ENCODE measurements around the gene MAP2K6. TPM values are rescaled to one million over a fixed set of nuclear protein-coding genes. Genes with fewer than 3 reads are reported as not detected.

The MAP2K6 gene
- total RNA-seq, 2 experiments from 2014 or later: 5.3 to 6.9 TPM

GRCh38 chr17:69547947-69548346 lies 133.4 kb downstream of the MAP2K6 start:
- Mint-ChIP-seq H3K36me3 (ENCODE audit: low read depth) (no peaks in the 10 kb centered on the region), H3K4me3 (no peak overlapping the region), H3K9me3 (no peaks in the 10 kb centered on the region), H3K4me1 (no peaks in the 10 kb centered on the region), H3K27me3 (no peaks in the 10 kb centered on the region), H3K27ac (no peak overlapping the region)
- CTCF ChIA-PET: interaction anchor here (0.6 to 1.1 kb wide), 2 partner anchors 14 to 60 kb away, joined by 3 read pairs; no protein-coding TSS in a partner anchor
- POLR2A ChIA-PET: no interaction called here
- DNase-seq: no peak

- H3K27ac Mint-ChIP-seq: no peak overlapping the region
- CTCF ChIA-PET: no interaction called here
- H3K36me3 Mint-ChIP-seq (ENCODE audit: low read depth): no peaks in the 10 kb centered on the region
- H3K9me3 Mint-ChIP-seq: peaks cover 3% of the 10 kb centered on the region
- POLR2A ChIA-PET: no interaction called here
- H3K4me1 Mint-ChIP-seq: no peaks in the 10 kb centered on the region
- no peaks in the 10 kb centered on the region for H3K27me3 Mint-ChIP-seq
- H3K4me3 Mint-ChIP-seq: no peak overlapping the region
- DNase-seq: no peak
These were observed 136.9 kb downstream of the MAP2K6 start for GRCh38 chr17:69551212-69552010.

- CTCF ChIA-PET: no interaction called here
- no peak overlapping the region for H3K4me3 Mint-ChIP-seq
These were observed 138.6 kb downstream of the MAP2K6 start for GRCh38 chr17:69552986-69553667.

GRCh38 chr17:69555056-69555455 lies 140.6 kb downstream of the MAP2K6 start:
- H3K27me3 Mint-ChIP-seq: no peaks in the 10 kb centered on the region
- H3K4me1 Mint-ChIP-seq: no peaks in the 10 kb centered on the region
- ChIA-PET POLR2A (no interaction called here), CTCF (no interaction called here)
- no peak overlapping the region for H3K27ac Mint-ChIP-seq
- H3K4me3 Mint-ChIP-seq: no peak overlapping the region
- no peak for DNase-seq
- H3K9me3 Mint-ChIP-seq: peaks cover 3% of the 10 kb centered on the region
- H3K36me3 Mint-ChIP-seq (ENCODE audit: low read depth): no peaks in the 10 kb centered on the region

More at GRCh38 chr17:69552986-69553667, 138.6 kb downstream of the MAP2K6 start:
- Mint-ChIP-seq H3K27ac (no peak overlapping the region), H3K4me1 (no peaks in the 10 kb centered on the region), H3K9me3 (peaks cover 3% of the 10 kb centered on the region), H3K27me3 (no peaks in the 10 kb centered on the region), H3K36me3 (ENCODE audit: low read depth) (no peaks in the 10 kb centered on the region)
- DNase-seq: no peak
- POLR2A ChIA-PET: no interaction called here

GRCh38 chr17:69557339-69557738 lies 142.8 kb downstream of the MAP2K6 start:
- H3K4me1 Mint-ChIP-seq: no peaks in the 10 kb centered on the region
- H3K36me3 Mint-ChIP-seq (ENCODE audit: low read depth): no peaks in the 10 kb centered on the region
- peaks cover 3% of the 10 kb centered on the region for H3K9me3 Mint-ChIP-seq
- no peak overlapping the region for H3K27ac Mint-ChIP-seq
- H3K4me3 Mint-ChIP-seq: no peak overlapping the region
- ChIA-PET POLR2A (no interaction called here), CTCF (no interaction called here)
- DNase-seq: no peak
- H3K27me3 Mint-ChIP-seq: no peaks in the 10 kb centered on the region

- ChIA-PET POLR2A (no interaction called here), CTCF (interaction anchor here (1.4 kb wide), 1 partner anchor 10 kb away, joined by 4 read pairs; no protein-coding TSS in a partner anchor)
- no peaks in the 10 kb centered on the region for H3K4me1 Mint-ChIP-seq
- H3K27me3 Mint-ChIP-seq: no peaks in the 10 kb centered on the region
- H3K4me3 Mint-ChIP-seq: no peak overlapping the region
- no peak overlapping the region for H3K27ac Mint-ChIP-seq
- peaks cover 2% of the 10 kb centered on the region for H3K9me3 Mint-ChIP-seq
- no peaks in the 10 kb centered on the region for H3K36me3 Mint-ChIP-seq (ENCODE audit: low read depth)
- DNase-seq: no peak
These were observed 144.3 kb downstream of the MAP2K6 start for GRCh38 chr17:69558796-69559195.

- H3K27ac Mint-ChIP-seq: no peak overlapping the region
- no peaks in the 10 kb centered on the region for H3K27me3 Mint-ChIP-seq
- no peaks in the 10 kb centered on the region for H3K4me1 Mint-ChIP-seq
- no peaks in the 10 kb centered on the region for H3K9me3 Mint-ChIP-seq
- CTCF ChIA-PET: interaction anchor here (0.9 kb wide), 1 partner anchor 14 kb away, joined by 3 read pairs; no protein-coding TSS in a partner anchor
- POLR2A ChIA-PET: no interaction called here
- DNase-seq: no peak
- no peaks in the 10 kb centered on the region for H3K36me3 Mint-ChIP-seq (ENCODE audit: low read depth)
- no peak overlapping the region for H3K4me3 Mint-ChIP-seq
These were observed 146.5 kb downstream of the MAP2K6 start for GRCh38 chr17:69560987-69561441.

GRCh38 chr17:69561462-69561861 lies 147.0 kb downstream of the MAP2K6 start:
- H3K4me1 Mint-ChIP-seq: no peaks in the 10 kb centered on the region
- CTCF ChIA-PET: interaction anchor here (0.9 kb wide), 1 partner anchor 14 kb away, joined by 3 read pairs; no protein-coding TSS in a partner anchor
- POLR2A ChIA-PET: no interaction called here
- H3K9me3 Mint-ChIP-seq: no peaks in the 10 kb centered on the region
- H3K36me3 Mint-ChIP-seq (ENCODE audit: low read depth): no peaks in the 10 kb centered on the region
- no peaks in the 10 kb centered on the region for H3K27me3 Mint-ChIP-seq
- H3K4me3 Mint-ChIP-seq: no peak overlapping the region
- H3K27ac Mint-ChIP-seq: no peak overlapping the region
- no peak for DNase-seq

GRCh38 chr17:69565447-69565846 lies 150.9 kb downstream of the MAP2K6 start:
- DNase-seq: no peak
- Mint-ChIP-seq H3K36me3 (ENCODE audit: low read depth) (no peaks in the 10 kb centered on the region), H3K9me3 (no peaks in the 10 kb centered on the region), H3K4me3 (no peak overlapping the region), H3K27me3 (peaks cover 2% of the 10 kb centered on the region), H3K4me1 (peaks cover 1% of the 10 kb centered on the region), H3K27ac (no peak overlapping the region)
- ChIA-PET POLR2A (no interaction called here), CTCF (no interaction called here)

- H3K27me3 Mint-ChIP-seq: peaks cover 2% of the 10 kb centered on the region
- ChIA-PET CTCF (interaction anchor here (1.2 to 1.3 kb wide), 2 partner anchors 10 to 40 kb away, joined by 3 to 5 read pairs; no protein-coding TSS in a partner anchor), POLR2A (no interaction called here)
- peaks cover 1% of the 10 kb centered on the region for H3K4me1 Mint-ChIP-seq
- no peaks in the 10 kb centered on the region for H3K36me3 Mint-ChIP-seq (ENCODE audit: low read depth)
- no peak for DNase-seq
- no peak overlapping the region for H3K4me3 Mint-ChIP-seq
- H3K27ac Mint-ChIP-seq: no peak overlapping the region
- no peaks in the 10 kb centered on the region for H3K9me3 Mint-ChIP-seq
These were observed 152.6 kb downstream of the MAP2K6 start for GRCh38 chr17:69567130-69567529.

- Mint-ChIP-seq H3K4me1 (peaks cover 1% of the 10 kb centered on the region), H3K36me3 (ENCODE audit: low read depth) (no peaks in the 10 kb centered on the region), H3K4me3 (no peak overlapping the region), H3K9me3 (no peaks in the 10 kb centered on the region), H3K27me3 (peaks cover 1% of the 10 kb centered on the region), H3K27ac (no peak overlapping the region)
- no peak for DNase-seq
- ChIA-PET POLR2A (no interaction called here), CTCF (interaction anchor here (0.6 to 0.7 kb wide), 2 partner anchors 208 to 255 kb away, joined by 3 to 4 read pairs; no protein-coding TSS in a partner anchor)
These were observed 158.2 kb downstream of the MAP2K6 start for GRCh38 chr17:69572747-69573146.

GRCh38 chr17:69573396-69573795 lies 158.9 kb downstream of the MAP2K6 start:
- no peak overlapping the region for H3K4me3 Mint-ChIP-seq
- ChIA-PET POLR2A (no interaction called here), CTCF (no interaction called here)
- no peaks in the 10 kb centered on the region for H3K9me3 Mint-ChIP-seq
- peaks cover 1% of the 10 kb centered on the region for H3K4me1 Mint-ChIP-seq
- peaks cover 1% of the 10 kb centered on the region for H3K27me3 Mint-ChIP-seq
- DNase-seq: no peak
- H3K27ac Mint-ChIP-seq: no peak overlapping the region
- no peaks in the 10 kb centered on the region for H3K36me3 Mint-ChIP-seq (ENCODE audit: low read depth)

- no peak overlapping the region for H3K4me3 Mint-ChIP-seq
- DNase-seq: no peak
- H3K36me3 Mint-ChIP-seq (ENCODE audit: low read depth): no peaks in the 10 kb centered on the region
- no peaks in the 10 kb centered on the region for H3K4me1 Mint-ChIP-seq
- H3K27me3 Mint-ChIP-seq: peaks cover 1% of the 10 kb centered on the region
- no peaks in the 10 kb centered on the region for H3K9me3 Mint-ChIP-seq
- ChIA-PET CTCF (no interaction called here), POLR2A (no interaction called here)
- no peak overlapping the region for H3K27ac Mint-ChIP-seq
These were observed 160.0 kb downstream of the MAP2K6 start for GRCh38 chr17:69574257-69575197.
